Sigmoid colon (tissue), 4 donors: ENCODE data around the gene APLP2.

Source experiments
- CTCF ChIP-seq, 4 experiments: fragments of 450-650 bp in 3 of 4; fragments of 200-600 bp in 1 of 4; IDR thresholded peaks; one replicate each; pipeline ENCODE4 v1.5.1; 2016 to 2019; ENCODE audit warnings: antibody characterized with exemption in 4 of 4, mild to moderate bottlenecking in 3 of 4, moderate library complexity in 2 of 4
- POLR2A ChIP-seq, 2 donors: fragments of 450-650 bp; IDR thresholded peaks; one replicate each; pipeline ENCODE4 v1.6.1; 2016; ENCODE audit warnings: antibody characterized with exemption in 2 of 2, mild to moderate bottlenecking in 2 of 2, moderate library complexity in 2 of 2
- POLR2AphosphoS5 ChIP-seq, 4 donors: sonication (generic); formaldehyde crosslinking; IDR thresholded peaks; one replicate each; pipeline ENCODE4 v1.6.1; 2017; ENCODE audit warnings: antibody characterized with exemption in 4 of 4

DNA sequence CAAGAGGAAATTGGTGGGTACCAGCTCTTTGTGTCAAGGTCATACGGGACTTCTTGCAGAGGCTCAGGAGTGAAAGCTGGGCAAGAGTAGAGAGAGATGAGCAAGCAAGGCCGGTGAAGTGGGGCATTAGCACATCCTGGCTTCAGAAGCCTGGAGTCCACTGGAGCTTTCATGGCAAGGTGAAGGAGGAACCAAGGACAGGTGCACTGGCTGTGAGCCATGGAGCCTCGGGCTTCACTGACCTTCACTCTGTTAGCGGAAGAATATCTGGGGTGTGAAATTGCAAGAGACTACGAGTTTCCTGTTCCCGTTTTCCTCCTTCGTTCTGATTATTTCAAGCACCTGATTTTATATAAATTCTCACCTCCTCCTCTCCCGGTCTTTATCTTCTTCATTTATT, 64.0 kb downstream of the APLP2 start:
- no peak for TF ChIP-seq CTCF (IDR thresholded peaks at IDR 0.05)
- TF ChIP-seq POLR2AphosphoS5 (IDR thresholded peaks at IDR 0.05) = no peak
- TF ChIP-seq POLR2A (IDR thresholded peaks at IDR 0.05) = no peak
